SK-N-MC (cell line): ENCODE measurements around the gene NR3C1.
A peak's percentile ranks its signal among the peaks of the same experiment; 100 is the strongest.

ENCODE experiments used
- DNase-seq: peaks from one replicate; pipeline ENCODE4 v3.0.0-alpha.2; 2011; ENCODE audit warnings: low read depth, low spot score
- H3K27ac ChIP-seq: fragments of 200-600 bp; sonication (generic); 2 replicates; pipeline ENCODE4 v1.5.1; 2016; ENCODE audit warnings: mixed run types
- H3K36me3 ChIP-seq: fragments of 200-600 bp; sonication (generic); 2 replicates; pipeline ENCODE4 v1.6.1; 2017; ENCODE audit warnings: antibody characterized with exemption, low read length, mixed read lengths; ENCODE audit not compliant: insufficient read depth
- H3K4me3 ChIP-seq: fragments of 200-600 bp; sonication (generic); 2 replicates; pipeline ENCODE4 v1.5.1; 2016
- H3K9ac ChIP-seq: fragments of 200-600 bp; sonication (generic); 2 replicates; pipeline ENCODE4 v1.8.0; 2017; ENCODE audit warnings: mixed run types, mixed read lengths; ENCODE audit not compliant: insufficient read length
- H3K9me3 ChIP-seq: fragments of 200-600 bp; sonication (generic); 2 replicates; pipeline ENCODE4 v1.6.1; 2017; ENCODE audit warnings: low read depth, mild to moderate bottlenecking, antibody characterized with exemption, low read length, moderate library complexity, mixed read lengths
- EZH2 ChIP-seq: fragments of 200-600 bp; sonication (generic); IDR thresholded peaks from one replicate; pipeline ENCODE4 v1.6.1; 2017; ENCODE audit warnings: antibody characterized with exemption
- FOXP2 ChIP-seq: optimal IDR thresholded peaks from 2 replicates; pipeline ENCODE3; 2011; ENCODE audit warnings: mild to moderate bottlenecking, moderate library complexity; ENCODE audit not compliant: insufficient read depth; ENCODE audit errors: extremely low read length, control extremely low read depth
- POLR2AphosphoS5 ChIP-seq: IDR thresholded peaks from 2 replicates; pipeline ENCODE4 v1.6.1; 2012; ENCODE audit warnings: mild to moderate bottlenecking, low read depth, low read length, borderline replicate concordance

The NR3C1 gene

DNA sequence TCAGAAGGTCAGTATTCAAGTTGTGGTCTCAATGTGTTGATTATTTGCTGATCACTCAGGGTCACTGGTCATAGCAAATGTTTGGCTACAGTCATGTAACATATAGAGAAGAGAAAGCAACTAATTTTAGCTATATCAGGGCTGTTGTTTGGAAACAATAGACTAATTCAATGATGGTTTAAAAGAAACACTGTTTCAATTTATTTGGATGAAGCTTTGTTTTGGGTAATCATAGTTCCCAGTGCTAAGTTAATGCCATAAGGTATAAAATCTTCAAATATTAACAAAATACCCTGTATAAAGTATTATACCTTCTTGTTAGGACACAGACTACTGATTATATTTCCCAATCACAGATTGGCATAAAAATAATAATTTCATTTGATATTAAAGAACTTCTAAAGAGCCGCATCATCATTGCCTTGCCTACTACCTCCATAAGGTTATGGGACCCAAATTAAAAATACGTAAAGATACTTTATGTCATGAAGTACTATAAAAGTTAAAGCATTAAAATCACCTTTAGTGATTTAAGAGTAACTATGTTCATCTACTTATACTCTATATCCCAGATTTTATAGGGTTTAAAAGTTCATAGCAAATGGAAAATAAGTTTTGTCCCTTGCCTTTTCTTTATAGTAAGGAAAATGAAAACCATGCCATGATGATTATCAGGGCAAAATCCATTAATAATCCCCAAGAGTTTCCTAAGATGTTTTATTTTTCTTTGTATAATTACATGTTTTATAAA is 6.0 kb downstream of the NR3C1 start:
- Histone ChIP-seq H3K4me3 (peak overlapping the region; percentile 43), H3K36me3 (peaks cover 8% of the 10 kb centered on the region), H3K9me3 (no peaks in the 10 kb centered on the region), H3K27ac (peak overlapping the region; percentile 13; the same call in 1 of the 2 replicates), H3K9ac (no peak overlapping the region)
- TF ChIP-seq POLR2AphosphoS5 = no peak
- no peak for TF ChIP-seq FOXP2
- no peak for TF ChIP-seq EZH2
- DNase-seq = no peak

DNA sequence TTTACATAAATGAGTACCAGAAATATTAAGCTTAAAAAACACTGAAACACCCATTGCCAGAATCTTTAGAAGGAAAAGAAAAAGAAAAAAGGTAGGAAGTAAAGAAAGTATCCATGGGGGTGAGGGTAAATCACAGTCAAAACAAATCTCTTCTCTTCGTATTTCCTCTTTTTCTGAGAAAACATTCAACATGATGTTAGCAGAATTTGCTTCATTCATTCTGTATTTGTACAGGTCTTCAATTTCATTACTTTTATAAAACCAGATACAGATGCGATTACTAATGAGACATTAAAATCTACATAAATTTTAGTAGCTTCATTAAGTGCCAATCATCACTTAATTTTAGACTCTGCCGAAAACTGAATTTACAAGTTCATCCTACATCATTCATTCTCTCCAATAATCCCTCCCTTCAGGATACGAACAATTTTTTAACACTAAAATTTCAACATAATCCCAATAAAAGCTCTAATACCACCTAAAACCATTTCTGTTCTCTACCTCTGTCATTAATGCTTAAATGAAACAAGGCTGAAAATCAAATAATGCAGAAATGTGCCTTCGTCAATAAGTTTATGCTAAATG is 7.0 kb downstream of the NR3C1 start:
- DNase-seq = no peak
- no peak for TF ChIP-seq FOXP2
- no peak for TF ChIP-seq POLR2AphosphoS5
- TF ChIP-seq EZH2 = no peak
- Histone ChIP-seq H3K9me3 (no peaks in the 10 kb centered on the region), H3K27ac (no peak overlapping the region), H3K4me3 (no peak overlapping the region), H3K9ac (no peak overlapping the region), H3K36me3 (peaks cover 8% of the 10 kb centered on the region)

GRCh38 chr5:143395638-143396352 is 7.7 kb downstream of the NR3C1 start:
- Histone ChIP-seq H3K36me3 (peaks cover 8% of the 10 kb centered on the region), H3K4me3 (no peak overlapping the region), H3K27ac (no peak overlapping the region)

GRCh38 chr5:143393524-143393923 is 10.0 kb downstream of the NR3C1 start:
- Histone ChIP-seq H3K36me3 (no peaks in the 10 kb centered on the region), H3K4me3 (no peak overlapping the region), H3K27ac (no peak overlapping the region), H3K9me3 (no peaks in the 10 kb centered on the region), H3K9ac (no peak overlapping the region)
- no peak for DNase-seq
- TF ChIP-seq POLR2AphosphoS5 = no peak
- TF ChIP-seq FOXP2 = no peak
- no peak for TF ChIP-seq EZH2

More at GRCh38 chr5:143395638-143396352, 7.7 kb downstream of the NR3C1 start:
- Histone ChIP-seq H3K9me3 (no peaks in the 10 kb centered on the region), H3K9ac (no peak overlapping the region)
- TF ChIP-seq FOXP2 = no peak
- no peak for TF ChIP-seq EZH2
- TF ChIP-seq POLR2AphosphoS5 = no peak
- DNase-seq = no peak

DNA sequence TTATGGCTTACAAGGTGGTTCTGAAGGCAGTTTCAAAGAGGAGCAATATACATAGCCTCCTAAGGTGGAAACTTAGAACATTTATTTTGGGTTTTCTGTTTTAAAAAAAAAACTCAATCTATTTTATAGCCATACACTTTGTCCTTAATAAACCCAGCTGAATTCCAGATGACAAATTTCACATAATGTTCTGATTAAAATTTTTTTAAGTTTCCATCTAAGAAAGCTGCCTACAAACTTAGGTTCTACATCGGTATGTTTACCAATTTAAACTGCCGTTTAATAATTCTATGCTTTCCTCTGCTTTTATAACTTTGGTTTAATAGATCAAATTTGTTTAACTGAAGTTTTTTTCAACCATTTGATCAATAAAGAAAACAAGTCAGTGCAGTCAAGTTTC is 12.5 kb downstream of the NR3C1 start:
- no peak overlapping the region for H3K9ac ChIP-seq
- peak overlapping the region; percentile 39; the same call in 1 of the 2 replicates for H3K27ac ChIP-seq
- H3K4me3 ChIP-seq = peak overlapping the region; percentile 34; the same call in 1 of the 2 replicates
- no peak for TF ChIP-seq EZH2
- no peak for TF ChIP-seq FOXP2
- TF ChIP-seq POLR2AphosphoS5 = no peak
- H3K9me3 ChIP-seq = no peaks in the 10 kb centered on the region
- DNase-seq = no peak
- no peaks in the 10 kb centered on the region for H3K36me3 ChIP-seq

- no peak for DNase-seq
- no peak for TF ChIP-seq POLR2AphosphoS5
- TF ChIP-seq EZH2 = no peak
- Histone ChIP-seq H3K9ac (no peak overlapping the region), H3K4me3 (no peak overlapping the region), H3K9me3 (no peaks in the 10 kb centered on the region), H3K27ac (peak overlapping the region; percentile 39; the same call in 1 of the 2 replicates), H3K36me3 (no peaks in the 10 kb centered on the region)
Measured at GRCh38 chr5:143390258-143390657, 13.2 kb downstream of the NR3C1 start.

DNA sequence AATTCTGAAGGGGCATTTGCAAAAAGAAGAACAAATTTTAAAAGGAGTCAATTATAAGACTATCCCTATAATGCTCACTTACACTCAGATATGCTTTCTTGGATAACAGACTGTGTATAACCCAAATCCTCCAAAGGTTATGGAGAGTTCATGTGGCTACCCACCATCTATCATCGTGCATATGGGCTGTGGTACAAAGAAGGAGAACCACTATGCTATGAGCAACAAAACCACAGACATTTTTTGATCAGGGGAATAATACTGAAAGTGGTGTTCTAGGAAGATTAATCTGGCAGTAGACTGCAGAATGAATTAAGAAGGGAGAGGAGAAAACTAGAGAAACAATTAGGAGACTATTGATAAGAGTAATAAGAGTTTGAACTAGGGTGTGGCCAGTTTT is 16.8 kb downstream of the NR3C1 start:
- TF ChIP-seq FOXP2 = no peak
- TF ChIP-seq POLR2AphosphoS5 = no peak
- TF ChIP-seq EZH2 = no peak

More for the DNA sequence above, 16.8 kb downstream of the NR3C1 start:
- Histone ChIP-seq H3K4me3 (no peak overlapping the region), H3K9me3 (no peaks in the 10 kb centered on the region), H3K36me3 (no peaks in the 10 kb centered on the region), H3K27ac (no peak overlapping the region), H3K9ac (no peak overlapping the region)
- DNase-seq = no peak
